ENCODE data around the gene TNFSF9. TPM values are rescaled to one million over a fixed set of nuclear protein-coding genes. Genes with fewer than 3 reads are reported as not detected.
A peak's percentile ranks its signal among the peaks of the same experiment; 100 is the strongest.

The TNFSF9 gene
- total and polyA plus RNA-seq, 11 donors, result 0.08 to 0.77 (median 0.22) TPM; not detected in 5

DNA sequence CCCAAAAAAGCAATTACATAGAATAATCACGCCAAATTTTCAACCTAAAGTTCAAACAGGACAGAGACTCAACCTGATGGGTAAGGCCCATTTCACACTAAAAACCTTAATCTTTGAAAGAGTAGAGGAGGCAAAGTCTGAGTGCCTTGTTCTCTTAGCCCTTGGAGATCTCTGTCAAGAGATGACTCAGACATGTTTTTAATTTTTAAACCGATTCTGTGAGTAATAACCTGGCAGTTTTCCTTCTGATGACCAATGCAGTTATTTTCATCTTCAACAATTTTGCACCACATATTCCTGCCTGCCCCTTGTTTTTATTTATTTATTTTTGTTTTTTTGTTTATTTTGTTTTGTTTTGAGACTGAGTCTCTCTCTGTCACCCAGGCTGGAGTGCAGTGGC is 11.5 kb upstream of the TNFSF9 start:
- Histone ChIP-seq H3K27ac (no peak overlapping the region), H3K36me3 (no peaks in the 10 kb centered on the region)

GRCh38 chr19:6521718-6522646 is 8.8 kb upstream of the TNFSF9 start:
- Histone ChIP-seq H3K27me3 (peaks cover 0 to 25% (median 0%) of the 10 kb centered on the region in 9 donors), H3K36me3 (no peaks in the 10 kb centered on the region), H3K4me1 (peaks cover 0 to 20% (median 5%) of the 10 kb centered on the region in 12 donors), H3K9me3 (no peaks in the 10 kb centered on the region), H3K4me3 (no peak overlapping the region), H3K27ac (no peak overlapping the region)
- WGBS, 4 donors, result 49 to 58% (median 56%) methylated on average over 20 of the region's 20 CpGs
- peak in 1 of 4 donors; percentile 48 for ATAC-seq
- TF ChIP-seq POLR2A (IDR thresholded peaks at IDR 0.05) (no peak), CTCF (IDR thresholded peaks at IDR 0.05) (no peak)
- no peak for DNase-seq
- intact Hi-C loops (cut with DNase I), result loop anchor here in 1 of 10 donors (5.0 to 10.0 kb wide), 2 partner anchors 110 to 223 kb away; no protein-coding TSS in a partner anchor

More for the DNA sequence above, 11.5 kb upstream of the TNFSF9 start:
- ATAC-seq, result no peak
- Histone ChIP-seq H3K9me3 (no peaks in the 10 kb centered on the region), H3K4me3 (no peak overlapping the region), H3K4me1 (peaks cover 0 to 28% (median 6%) of the 10 kb centered on the region in 12 donors), H3K27me3 (peaks cover 0 to 25% (median 0%) of the 10 kb centered on the region in 9 donors)
- TF ChIP-seq POLR2A (IDR thresholded peaks at IDR 0.05) (no peak), CTCF (IDR thresholded peaks at IDR 0.05) (no peak)
- intact Hi-C loops (cut with DNase I), result loop anchor here in 9 of 10 donors (2.0 to 10.0 kb wide), 5 partner anchors 113 to 343 kb away; partner anchors contain the start of genes GPR108 (in 8 of the 9) and TRIP10 (in 8 of the 9)
- 59 to 71% (median 69%) methylated on average over 2 of the region's 2 CpGs for WGBS, 4 donors
- DNase-seq, result no peak

DNA sequence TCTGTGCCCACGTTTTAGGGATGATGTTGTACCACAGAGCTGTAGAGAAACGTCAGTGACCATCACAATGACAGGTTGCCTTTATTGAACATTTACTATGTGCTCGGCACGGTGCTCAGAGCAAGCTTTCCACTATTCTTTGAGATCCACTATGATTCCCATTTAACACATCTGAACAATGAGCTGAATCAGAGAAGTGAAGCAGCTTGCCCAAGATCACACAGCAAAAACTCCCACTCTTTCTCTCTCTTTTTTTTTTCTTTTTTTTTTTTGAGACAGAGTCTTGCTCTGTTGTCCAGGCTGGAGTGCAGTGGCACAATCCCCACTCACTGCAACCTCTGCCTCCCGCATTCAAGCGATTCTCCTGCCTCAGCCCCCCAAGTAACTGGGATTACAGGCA is 8.1 kb upstream of the TNFSF9 start:
- DNase-seq, result no peak
- Histone ChIP-seq H3K9me3 (no peaks in the 10 kb centered on the region), H3K36me3 (no peaks in the 10 kb centered on the region), H3K4me3 (no peak overlapping the region), H3K27me3 (peaks cover 0 to 25% (median 0%) of the 10 kb centered on the region in 9 donors), H3K27ac (no peak overlapping the region), H3K4me1 (peaks cover 0 to 19% (median 3%) of the 10 kb centered on the region in 12 donors)
- ATAC-seq, result no peak
- intact Hi-C loops (cut with DNase I), result loop anchor here in 1 of 10 donors (5.0 to 10.0 kb wide), 2 partner anchors 110 to 222 kb away; no protein-coding TSS in a partner anchor
- 77 to 90% (median 82%) methylated on average over 6 of the region's 6 CpGs for WGBS, 4 donors
- TF ChIP-seq POLR2A (IDR thresholded peaks at IDR 0.05) (no peak), CTCF (IDR thresholded peaks at IDR 0.05) (no peak)

- peak in 1 of 5 donors; percentile 29 for DNase-seq
- intact Hi-C loops (cut with DNase I), result loop anchor here in 1 of 10 donors (5.0 to 10.0 kb wide), 2 partner anchors 108 to 220 kb away; no protein-coding TSS in a partner anchor
- peak in 1 of 4 donors; percentile 25 for ATAC-seq
- TF ChIP-seq POLR2A (IDR thresholded peaks at IDR 0.05), result no peak
- no peak for TF ChIP-seq CTCF (IDR thresholded peaks at IDR 0.05)
- H3K9me3 ChIP-seq, result no peaks in the 10 kb centered on the region
- peaks cover 0 to 24% (median 11%) of the 10 kb centered on the region in 12 donors for H3K4me1 ChIP-seq
- H3K36me3 ChIP-seq, result no peaks in the 10 kb centered on the region
- WGBS, 4 donors, result 48 to 66% (median 54%) methylated on average over 2 of the region's 2 CpGs
- no peak overlapping the region for H3K27ac ChIP-seq
- H3K4me3 ChIP-seq, result no peak overlapping the region
- peaks cover 0 to 25% (median 0%) of the 10 kb centered on the region in 9 donors for H3K27me3 ChIP-seq
Measured at GRCh38 chr19:6524311-6524710, 6.5 kb upstream of the TNFSF9 start.

All from heart left ventricle (tissue), 16 donors.